T-helper 2 cell treated with Interferon-gamma antibody and Interleukin-4, amounts not matched to agents 100 ng/mL and 5 ng/mL, for 36 hours (primary cell): ENCODE results near the gene EXOG. TPM values are rescaled to one million over a fixed set of nuclear protein-coding genes. Genes with fewer than 3 reads are reported as not detected.

Experiments used
- intact Hi-C: fragments of 100-400 bp; cut with micrococcal nuclease; formaldehyde crosslinking; loops from one replicate; pipeline ENCODE4 v1.15.1; 2023
- total RNA-seq: library from RNA; stranded (reverse); gene quantifications from 2 replicates; pipeline ENCODE4 v1.2.3, GENCODE V29; 2022

The EXOG gene
- total RNA-seq, 1 donor from 2014 or later: 22.7 TPM

GRCh38 chr3:38542401-38543298 is 46.5 kb downstream of the EXOG start:
- intact Hi-C loops: no loop called here

GRCh38 chr3:38543586-38543985 is 47.4 kb downstream of the EXOG start:
- intact Hi-C loops: no loop called here

- intact Hi-C loops: no loop called here
Observed at GRCh38 chr3:38544926-38545325, 48.8 kb downstream of the EXOG start.

GRCh38 chr3:38545550-38545949 is 49.4 kb downstream of the EXOG start:
- intact Hi-C loops: no loop called here

- intact Hi-C loops: no loop called here
Observed at GRCh38 chr3:38545983-38546382, 49.8 kb downstream of the EXOG start.

GRCh38 chr3:38548154-38548931 is 52.2 kb downstream of the EXOG start:
- intact Hi-C loops: no loop called here

- intact Hi-C loops: no loop called here
Observed at GRCh38 chr3:38549082-38549481, 52.9 kb downstream of the EXOG start.

GRCh38 chr3:38549486-38549885 is 53.3 kb downstream of the EXOG start:
- intact Hi-C loops: no loop called here

- intact Hi-C loops: no loop called here
Observed at GRCh38 chr3:38549957-38550840, 54.1 kb downstream of the EXOG start.

- intact Hi-C loops: no loop called here
Observed at GRCh38 chr3:38551026-38551832, 55.1 kb downstream of the EXOG start.

GRCh38 chr3:38552364-38552763 is 56.2 kb downstream of the EXOG start:
- intact Hi-C loops: no loop called here

GRCh38 chr3:38553071-38553470 is 56.9 kb downstream of the EXOG start:
- intact Hi-C loops: no loop called here

GRCh38 chr3:38554127-38554827 is 58.1 kb downstream of the EXOG start:
- intact Hi-C loops: no loop called here

GRCh38 chr3:38555149-38555840 is 59.2 kb downstream of the EXOG start:
- intact Hi-C loops: no loop called here

- intact Hi-C loops: no loop called here
Observed at GRCh38 chr3:38555926-38556325, 59.8 kb downstream of the EXOG start.

- intact Hi-C loops: no loop called here
Observed at GRCh38 chr3:38556640-38557358, 60.7 kb downstream of the EXOG start.

- intact Hi-C loops: no loop called here
Observed at GRCh38 chr3:38558864-38559263, 62.7 kb downstream of the EXOG start.

- intact Hi-C loops: no loop called here
Observed at GRCh38 chr3:38560284-38560683, 64.1 kb downstream of the EXOG start.
